Skeletal muscle cell (primary cell): Measurements from ENCODE around the gene ATG5.
A peak's percentile ranks its signal among the peaks of the same experiment; 100 is the strongest.

Experiments
- DNase-seq: peaks from one replicate; pipeline ENCODE4 v3.0.0-alpha.2; 2010; ENCODE audit warnings: low read depth
- H3K4me3 ChIP-seq: 2 replicates; pipeline ENCODE4 v1.5.1; 2011; ENCODE audit warnings: low read depth, mild to moderate bottlenecking, control low read depth, low read length, moderate library complexity

Gene ATG5

DNA sequence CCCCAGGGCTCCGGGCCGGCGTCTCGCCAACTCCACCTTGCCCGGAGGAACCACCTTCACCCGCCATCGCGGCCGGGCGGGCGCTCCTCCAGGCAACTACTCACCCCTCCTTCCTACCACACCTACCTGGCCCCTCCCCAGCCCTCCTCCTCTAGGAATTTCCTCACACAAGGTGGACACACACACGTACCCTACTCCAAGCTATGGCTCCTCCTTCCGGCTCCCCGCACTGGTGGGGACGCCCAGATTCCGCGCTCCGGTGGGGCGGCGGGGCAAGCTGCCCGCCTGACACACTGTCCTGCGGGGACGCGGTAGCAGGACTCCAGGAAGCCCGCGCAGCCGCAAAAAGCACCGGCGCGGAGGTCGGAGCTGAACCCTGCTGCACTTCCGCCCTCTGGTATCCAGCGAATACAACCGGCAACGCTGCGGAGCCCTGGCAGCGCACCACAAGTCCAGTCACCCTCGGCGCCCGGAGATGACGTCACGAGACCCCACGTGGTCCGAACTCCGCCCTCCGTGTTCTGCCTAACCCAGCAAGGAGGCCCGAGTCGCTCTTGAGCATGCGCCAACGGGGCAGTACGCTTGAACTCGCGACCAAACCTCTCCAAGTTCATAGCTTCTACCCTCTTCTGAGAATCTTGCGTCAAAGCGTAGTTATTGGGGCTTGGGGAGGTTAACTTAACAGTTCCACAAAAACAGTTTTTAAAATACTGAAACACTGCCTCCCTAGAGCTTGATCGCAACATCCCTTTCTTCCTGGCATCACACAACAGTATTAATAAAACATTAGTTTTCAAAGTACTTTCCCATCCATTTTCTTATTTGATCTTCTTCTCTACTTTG, at the start of gene ATG5:
Gene ATG5, minus strand, starts transcription at position 425 of the 843 bp plus-strand sequence. CDS start 9,552 bp downstream, outside the sequence.
- H3K4me3 ChIP-seq, result peak within 1 kb of the TSS; percentile 97
- DNase-seq, result peak; percentile 98

DNA sequence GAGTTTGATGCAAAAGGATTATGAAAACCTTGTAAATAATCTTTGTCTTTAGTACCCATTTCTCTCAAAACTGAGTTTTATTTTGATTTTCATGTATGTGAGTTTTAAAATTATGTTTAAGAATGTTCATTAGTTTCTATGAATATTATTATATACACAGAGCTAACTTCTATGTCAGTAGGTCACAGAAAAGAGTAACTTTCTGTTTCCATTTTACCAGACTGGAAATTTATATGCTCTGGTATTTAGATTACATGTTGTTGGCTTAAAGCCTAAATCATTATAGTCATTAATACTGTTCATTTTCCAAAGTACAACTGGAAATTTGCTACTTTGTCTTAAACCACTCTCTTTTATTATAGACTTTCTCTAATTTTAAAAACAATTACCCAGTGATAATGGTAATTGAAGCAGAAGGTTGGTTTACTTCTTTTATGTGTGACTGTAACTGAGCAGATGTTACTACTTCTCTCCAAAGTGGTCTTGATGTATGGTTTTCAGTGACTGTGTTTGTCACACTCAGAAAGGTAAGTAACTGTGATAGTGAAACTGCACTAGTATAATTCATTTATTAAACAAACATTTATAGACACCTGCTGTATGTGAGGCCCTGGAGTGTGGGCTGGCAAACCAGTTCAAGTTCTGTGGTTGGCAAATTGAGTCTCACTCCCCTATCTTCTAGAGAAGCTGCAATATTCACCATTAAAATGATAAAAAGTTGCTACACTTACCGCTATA, 48.1 kb upstream of the ATG5 start:
- DNase-seq, result no peak
- H3K4me3 ChIP-seq, result no peak overlapping the region

DNA sequence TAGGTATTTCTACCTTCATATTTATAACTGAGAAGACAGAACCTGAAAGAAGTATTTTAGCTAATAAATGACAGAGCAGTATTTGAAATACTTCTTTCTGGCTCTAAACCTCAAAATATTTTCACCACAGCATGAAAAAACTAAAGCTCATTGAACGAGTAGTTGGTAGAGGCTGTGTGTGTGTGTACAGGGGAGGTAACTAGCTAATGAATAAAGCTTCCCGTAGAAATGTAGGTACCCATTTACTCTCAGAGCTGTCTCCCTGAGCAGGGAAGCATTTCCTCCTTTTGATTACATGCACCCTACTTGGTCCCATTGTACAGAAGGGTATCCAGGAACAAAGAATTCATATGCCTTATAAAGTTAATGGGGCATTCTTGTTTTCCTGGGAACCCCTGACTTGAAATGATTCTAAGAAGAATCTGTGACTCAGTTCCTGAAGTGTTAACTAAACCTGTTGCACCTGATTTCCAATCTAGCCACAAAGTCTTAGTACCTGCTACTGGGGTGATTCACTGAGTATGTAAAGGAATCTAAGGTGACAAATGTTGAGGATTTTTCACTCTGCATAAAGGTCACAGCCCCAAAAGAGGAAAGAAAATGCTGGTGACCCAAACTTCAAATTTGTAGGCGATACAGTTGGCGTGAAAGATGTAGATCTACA, 47.4 kb upstream of the ATG5 start:
- no peak for DNase-seq
- no peak overlapping the region for H3K4me3 ChIP-seq

DNA sequence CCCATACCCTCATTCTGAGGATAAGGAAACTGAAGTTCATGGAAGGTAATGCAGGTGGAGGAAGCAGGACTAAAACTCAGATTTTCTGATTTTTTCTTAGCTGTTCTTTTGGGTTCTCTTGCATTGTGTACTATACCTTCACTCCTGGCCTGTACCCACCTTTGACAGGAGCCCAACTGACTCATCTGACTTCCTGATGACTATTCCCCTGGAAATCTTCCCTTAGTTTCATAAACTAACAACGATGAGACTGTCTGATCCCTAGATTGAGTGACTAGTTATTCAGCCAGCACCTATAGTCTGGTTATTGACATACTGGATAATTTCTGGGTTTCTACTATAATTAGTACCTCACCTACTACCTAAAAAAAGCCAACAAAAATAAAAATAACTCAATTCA, 45.1 kb upstream of the ATG5 start:
- DNase-seq, result no peak
- H3K4me3 ChIP-seq, result no peak overlapping the region

DNA sequence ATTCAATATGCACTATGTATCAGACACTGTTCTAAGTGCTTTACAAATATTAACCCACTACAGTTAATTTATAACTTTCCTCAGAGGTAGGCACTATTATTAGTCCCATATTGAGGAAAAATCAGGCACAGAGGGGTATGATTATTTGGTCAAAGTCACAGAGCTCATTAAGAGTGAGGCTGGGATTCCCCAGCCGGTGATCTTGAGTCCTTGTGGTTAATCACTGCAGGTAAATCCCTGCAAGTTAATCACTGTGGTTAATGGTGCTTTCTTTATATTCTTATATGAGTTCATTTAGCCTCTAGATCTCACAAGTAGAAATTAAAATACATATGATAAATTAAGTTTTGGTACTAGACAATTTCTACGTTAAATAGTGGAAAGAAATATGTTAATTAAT, 44.2 kb upstream of the ATG5 start:
- no peak overlapping the region for H3K4me3 ChIP-seq
- DNase-seq, result no peak

DNA sequence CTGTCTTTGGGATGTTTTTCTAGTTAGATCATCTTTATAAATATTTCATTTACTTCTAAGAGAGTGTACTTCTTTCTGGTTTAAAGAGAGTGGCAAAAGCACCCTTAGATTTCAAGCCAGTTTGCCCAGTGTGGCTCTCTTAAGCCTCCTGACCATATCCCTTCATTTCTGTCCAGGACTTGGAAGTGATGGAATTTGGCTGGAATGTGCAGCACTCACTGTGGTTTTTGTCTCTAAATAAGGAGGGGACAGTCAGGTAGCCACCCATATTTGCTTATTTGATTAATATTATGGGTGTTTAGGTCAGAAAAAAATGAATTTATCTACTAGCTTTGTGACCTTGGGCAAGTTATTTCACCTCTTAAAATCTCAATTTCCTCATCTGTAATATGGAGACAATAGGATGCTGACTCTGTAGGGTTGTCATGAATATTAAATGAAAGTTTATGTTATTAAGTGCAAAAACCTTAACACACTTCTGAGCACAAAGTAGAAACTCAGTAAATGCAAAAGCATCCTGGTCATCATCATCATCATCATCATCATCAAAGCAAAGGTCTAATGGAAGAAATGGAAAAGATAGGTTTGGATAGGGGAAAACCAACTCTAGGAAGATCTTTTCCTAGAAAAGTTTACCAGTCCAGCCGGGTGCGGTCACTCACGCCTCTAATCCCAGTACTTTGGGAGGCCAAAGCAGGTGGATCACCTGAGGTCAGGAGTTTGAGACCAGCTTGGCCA, 38.0 kb upstream of the ATG5 start:
- no peak for DNase-seq
- H3K4me3 ChIP-seq, result no peak overlapping the region

DNA sequence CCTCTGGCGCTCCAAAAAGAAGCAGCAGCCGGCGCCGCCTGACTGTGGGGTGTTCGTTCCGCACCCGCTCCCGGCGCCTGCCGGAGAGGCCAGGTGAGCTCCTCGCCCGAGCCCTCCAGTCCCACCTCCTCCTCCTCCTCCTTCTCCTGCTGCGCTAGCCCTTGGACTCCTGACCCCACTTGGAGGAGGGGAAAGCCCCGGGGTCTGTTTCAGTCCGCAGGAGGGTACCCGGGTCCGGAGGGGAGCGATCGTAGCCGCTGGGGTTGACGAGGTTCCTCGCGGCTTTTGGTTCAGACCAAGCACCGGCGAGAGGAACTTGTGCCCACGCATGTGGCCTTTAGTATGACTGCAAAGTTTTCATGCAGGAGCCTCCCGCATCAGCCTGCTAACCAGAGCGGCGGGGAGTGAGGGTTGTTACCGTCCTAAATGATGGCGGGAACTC, 35.5 kb upstream of the ATG5 start:
- H3K4me3 ChIP-seq, result peak overlapping the region; percentile 48
- DNase-seq, result no peak

DNA sequence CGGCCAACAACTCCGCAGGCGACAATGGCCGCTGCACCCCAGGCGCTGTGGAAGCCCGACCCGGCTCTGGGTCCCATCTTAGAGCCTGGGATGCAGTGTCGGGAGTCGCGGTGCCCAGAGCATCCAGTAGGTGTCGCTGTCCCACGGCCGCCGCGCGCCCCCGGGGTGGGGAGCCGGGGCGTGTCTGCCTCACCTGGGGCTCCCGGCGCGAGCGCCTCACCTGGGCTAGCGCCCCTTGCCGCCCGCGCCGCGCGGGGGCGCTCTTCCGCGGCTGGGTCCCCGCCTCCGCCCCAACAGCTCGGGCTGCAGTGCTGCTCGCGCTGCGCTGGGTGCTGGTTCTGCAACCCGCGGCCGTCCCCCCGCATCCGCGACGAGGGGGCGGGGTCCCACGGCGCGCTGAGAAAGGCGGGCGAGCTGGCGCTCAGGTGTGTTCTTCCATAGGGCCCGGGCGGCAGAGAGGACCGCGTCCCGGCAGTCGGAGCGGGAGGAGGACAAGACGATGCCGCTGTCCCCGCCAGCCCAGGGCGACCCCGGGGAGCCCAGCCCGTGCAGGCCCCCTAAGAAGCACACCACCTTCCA, 34.9 kb upstream of the ATG5 start, which contains the start of gene CRYBG1:
Gene CRYBG1, plus strand, starts transcription at position 308 of the 579 bp plus-strand sequence. Its CDS starts 192 bp downstream, at position 500.
- DNase-seq, result no peak
- peak within 1 kb of the TSS; percentile 48 for H3K4me3 ChIP-seq

DNA sequence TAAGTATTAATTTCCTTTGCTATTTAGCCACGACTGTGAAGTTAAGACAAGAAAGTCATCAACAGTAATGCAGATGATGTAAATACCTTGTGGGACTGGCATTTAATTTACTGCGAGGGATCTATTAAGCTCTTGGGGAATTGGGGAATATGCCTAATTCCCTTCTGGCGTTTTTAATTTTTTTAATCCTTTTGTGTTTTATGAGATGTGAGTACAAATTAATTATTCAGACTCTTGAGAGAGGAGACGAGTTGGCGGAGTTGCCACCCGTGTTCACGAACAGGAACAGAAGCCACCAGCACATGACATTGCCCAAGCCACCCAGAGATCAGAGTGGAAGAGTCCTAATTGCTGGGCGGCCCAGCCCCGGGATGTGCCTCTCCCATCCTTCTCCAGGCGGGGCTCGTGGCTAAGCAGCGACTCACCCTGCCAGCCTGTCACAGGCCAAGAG, 34.4 kb upstream of the ATG5 start:
- H3K4me3 ChIP-seq, result peak overlapping the region; percentile 48
- DNase-seq, result no peak

DNA sequence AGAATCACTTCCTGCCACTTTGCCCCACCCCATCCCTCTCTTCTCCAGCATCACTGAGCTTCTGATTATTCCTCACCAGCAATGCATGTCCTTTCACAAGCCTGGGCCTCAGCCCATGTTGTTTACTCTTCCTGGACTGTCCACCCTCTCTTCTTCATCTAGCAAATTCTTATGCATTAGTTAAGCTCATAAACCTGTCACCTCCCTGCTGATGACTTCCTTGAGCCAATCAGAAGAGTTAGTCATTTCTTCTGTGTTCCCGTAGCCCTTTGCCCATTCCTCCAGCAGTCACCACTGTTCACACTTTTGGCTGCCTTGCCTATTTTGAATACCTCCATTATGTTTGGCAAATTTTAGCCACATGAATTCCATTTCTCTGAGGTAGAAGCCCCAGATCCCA, 30.8 kb upstream of the ATG5 start:
- H3K4me3 ChIP-seq, result no peak overlapping the region
- no peak for DNase-seq

DNA sequence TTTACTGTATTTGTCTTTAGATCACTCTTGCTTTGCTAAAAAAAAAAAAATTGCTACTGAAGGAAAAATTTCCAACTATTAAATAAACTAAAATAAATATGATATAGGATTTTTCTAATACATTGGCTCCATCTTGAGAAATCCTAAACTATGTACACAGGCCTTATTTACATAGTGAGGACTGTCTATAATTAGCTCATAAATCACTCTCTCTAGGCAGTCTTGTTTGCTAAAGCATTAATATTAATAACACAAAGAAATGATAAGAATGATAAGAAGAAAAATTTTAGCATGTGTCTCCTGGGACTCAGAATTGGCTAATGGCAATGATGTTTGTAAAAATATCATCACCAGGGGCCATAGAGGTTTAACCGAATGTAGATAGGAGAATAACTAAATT, 21.7 kb upstream of the ATG5 start:
- no peak for DNase-seq

DNA sequence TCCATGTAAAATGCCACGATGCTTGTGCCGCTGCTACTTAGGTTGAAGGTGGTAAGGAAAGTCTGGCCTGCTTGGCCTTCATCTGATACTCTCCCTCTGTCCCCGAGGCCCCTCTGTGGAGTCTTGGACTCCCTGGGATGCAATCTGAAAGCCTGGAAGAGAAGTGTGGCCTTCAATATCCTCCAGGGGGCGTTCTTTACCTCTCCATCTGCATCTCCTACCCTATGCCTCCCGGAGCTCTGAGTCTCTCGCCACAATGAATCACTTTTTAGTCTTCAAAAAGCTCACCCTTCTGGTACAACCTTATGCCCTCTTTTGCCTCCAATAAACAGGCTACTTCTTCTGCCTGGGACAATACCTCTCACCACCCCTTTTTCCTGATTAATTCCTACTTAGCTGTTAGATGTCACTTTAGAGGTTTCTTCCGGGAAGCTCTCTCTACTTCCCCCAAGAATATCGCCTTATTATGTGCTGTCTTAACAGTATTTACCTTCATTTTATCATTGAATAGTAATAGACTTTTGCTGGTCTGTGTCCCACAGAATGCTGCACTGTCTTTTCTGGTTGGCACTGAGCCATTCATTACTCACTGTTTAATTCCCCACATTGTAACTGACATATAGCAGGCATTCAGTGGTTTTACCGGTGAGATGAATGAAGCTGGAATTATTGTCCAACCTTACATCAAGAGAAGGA, 13.9 kb upstream of the ATG5 start:
- H3K4me3 ChIP-seq, result no peak overlapping the region
- peak; percentile 32 for DNase-seq

More for the DNA sequence above, 21.7 kb upstream of the ATG5 start:
- no peak overlapping the region for H3K4me3 ChIP-seq

DNA sequence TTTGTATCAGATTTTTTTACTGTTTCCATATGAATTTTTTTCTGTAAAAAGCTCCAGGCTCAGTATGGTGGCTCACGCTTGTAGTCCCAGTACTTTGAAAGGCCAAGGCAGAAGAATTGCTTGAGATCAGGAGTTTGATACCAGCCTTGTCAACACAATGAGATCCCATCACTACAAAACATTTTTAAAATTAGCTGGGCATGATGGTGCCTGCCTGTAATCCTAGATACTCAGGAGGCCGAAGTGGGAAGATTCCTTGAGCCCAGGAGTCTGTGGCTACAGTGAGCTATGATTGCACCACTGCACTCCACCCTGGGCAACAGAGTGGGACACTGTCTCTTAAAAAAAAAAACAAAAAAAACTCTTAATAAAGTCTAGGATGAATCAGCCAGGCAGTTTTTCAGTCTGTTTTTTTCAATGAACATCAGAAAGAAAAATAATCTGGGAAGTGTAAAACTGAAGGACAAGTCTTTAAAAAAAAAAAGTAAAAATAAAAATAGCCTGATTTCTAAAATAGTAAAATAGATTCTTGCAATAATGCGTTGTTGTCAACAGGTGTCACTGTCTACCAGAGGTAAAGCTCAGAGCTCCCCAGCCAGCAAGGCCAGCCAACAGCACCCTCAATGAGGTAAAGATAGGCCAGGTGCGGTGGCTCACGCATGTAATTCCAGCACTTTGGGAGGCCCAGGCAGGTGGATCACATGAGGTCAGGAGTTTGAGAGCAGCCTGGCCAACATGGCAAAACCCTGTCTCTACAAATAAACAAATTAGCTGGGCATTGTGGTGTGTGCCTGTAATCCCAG, 9.3 kb upstream of the ATG5 start:
- no peak overlapping the region for H3K4me3 ChIP-seq
- no peak for DNase-seq

DNA sequence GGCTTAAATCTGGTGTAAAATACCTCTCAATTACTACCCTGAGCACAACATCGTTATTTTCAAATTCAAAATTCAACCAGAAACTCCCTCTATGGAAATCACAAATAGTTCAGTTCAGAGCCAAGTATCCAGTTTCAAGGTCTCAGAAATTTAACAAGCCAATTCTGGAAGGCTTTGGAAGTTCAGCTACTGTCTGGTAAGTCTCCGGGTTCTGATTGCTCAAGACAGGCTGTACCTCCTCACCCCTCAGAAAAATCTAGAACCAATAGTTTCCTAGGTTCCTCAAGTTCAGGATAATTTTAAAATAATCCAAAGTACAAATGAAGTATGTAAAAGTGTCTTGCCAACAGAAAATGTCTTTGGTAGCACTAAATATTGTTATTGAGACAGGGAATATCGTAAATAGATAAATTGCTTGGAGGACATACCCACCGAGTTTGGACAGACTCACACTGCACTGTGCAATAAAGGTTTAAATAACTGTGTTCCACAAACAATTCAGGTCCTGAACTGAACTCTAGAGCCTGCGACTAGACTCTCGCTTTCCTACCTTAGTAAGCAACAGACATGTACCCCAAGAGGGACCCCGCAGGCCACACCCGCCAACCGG, 729 bp downstream of the ATG5 start:
- H3K4me3 ChIP-seq, result peak overlapping the region; percentile 97
- no peak for DNase-seq

DNA sequence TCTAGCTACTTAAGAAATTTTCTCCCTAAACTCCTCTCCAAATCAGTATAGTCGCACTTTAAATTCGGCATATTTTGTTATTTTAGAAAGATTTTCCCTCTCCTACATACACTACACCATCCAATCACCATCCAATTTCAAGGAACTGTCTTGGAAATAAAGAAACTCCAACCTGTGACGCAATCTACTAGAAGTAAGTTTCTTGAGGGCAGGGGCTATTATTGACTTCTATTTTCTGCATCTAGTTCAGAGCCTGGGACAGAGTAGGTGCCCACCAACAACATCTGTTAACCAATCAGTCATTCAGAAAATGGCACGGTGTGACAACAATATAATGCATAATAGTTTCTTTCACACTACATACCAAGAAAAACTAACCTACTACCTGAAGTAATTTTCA, 3.6 kb downstream of the ATG5 start:
- no peak for DNase-seq
- no peak overlapping the region for H3K4me3 ChIP-seq

DNA sequence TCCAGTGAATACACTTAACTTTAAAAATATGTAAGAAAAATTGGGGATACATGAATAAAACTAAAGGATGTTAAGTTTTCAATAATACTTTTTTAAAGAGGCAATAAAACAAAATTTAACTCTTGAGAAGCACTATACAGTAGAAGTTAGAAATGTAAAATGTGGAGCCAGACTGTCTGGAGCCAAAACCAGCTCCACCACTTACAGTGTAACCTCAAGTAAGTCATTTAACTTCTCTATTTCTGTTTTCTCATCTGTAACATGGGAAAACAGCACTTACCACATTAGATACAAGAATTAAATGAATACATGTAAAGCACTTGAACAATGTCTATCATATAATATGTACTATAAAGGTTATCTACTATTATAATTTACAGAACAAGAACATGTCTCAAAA, 6.7 kb downstream of the ATG5 start:
- no peak for DNase-seq
- no peak overlapping the region for H3K4me3 ChIP-seq

DNA sequence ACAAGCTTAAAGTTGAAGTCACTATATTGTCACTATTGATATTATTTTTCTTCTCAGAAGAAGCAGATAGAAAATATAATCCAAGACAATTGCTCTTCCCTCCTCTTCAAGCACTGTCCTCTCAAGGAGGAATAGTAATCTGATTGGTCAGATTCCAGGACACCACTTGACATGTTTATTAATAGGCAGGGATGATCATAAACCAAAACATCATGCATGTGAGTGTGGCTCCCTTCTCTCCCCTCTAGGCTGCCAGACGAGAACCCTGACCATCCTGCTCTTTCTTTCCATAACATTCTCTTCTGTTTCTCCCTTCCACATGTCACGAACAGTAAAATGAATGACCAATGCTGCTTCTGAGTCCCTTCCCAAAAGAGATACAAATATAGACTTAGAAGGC, 7.5 kb downstream of the ATG5 start:
- no peak for DNase-seq
- no peak overlapping the region for H3K4me3 ChIP-seq
